NB4 (cell line): ENCODE measurements around the gene ZBTB7C.

Experiments
- DNase-seq: peaks from one replicate; pipeline ENCODE4 v3.0.0; 2010; ENCODE audit warnings: low read depth
- H3K4me3 ChIP-seq: one replicate; pipeline ENCODE4 v1.5.1; 2011; ENCODE audit warnings: mild to moderate bottlenecking, low read depth, low read length, moderate library complexity
- MAX ChIP-seq: IDR thresholded peaks from 2 replicates; pipeline ENCODE4 v1.6.1; 2011; ENCODE audit warnings: low read depth, low read length
- MYC ChIP-seq: IDR thresholded peaks from 2 replicates; pipeline ENCODE4 v1.6.1; 2011; ENCODE audit warnings: low read depth, low read length
- POLR2A ChIP-seq: IDR thresholded peaks from 2 replicates; pipeline ENCODE4 v1.6.1; 2011; ENCODE audit warnings: mild to moderate bottlenecking; ENCODE audit not compliant: insufficient read length; ENCODE audit errors: extremely low read depth
- TF ChIP-seq, protein P1 (sequence below): IDR thresholded peaks from one replicate; pipeline ENCODE4 v1.5.1; 2012; ENCODE audit warnings: low read depth, low read length

ZBTB7C gene

DNA sequence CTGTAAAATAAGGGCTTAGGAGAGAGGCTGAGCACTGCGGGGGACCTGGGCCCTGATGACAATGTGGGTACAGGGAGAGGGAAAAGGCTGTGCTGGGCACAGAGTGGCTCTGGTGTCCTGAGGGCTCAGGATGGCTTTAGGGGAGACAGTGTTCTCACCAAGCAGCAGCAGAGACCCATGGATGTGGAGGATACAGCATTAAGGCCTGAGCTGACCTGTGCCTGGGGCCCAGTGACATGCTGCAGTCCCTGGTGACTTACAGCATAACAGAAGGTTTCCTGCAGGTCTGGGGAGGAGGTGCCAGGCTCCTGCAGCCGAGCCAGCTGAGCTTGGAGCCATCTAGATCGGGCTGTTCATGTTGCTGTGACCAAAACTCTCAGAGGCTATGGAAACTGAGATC, 287.4 kb downstream of the ZBTB7C start:
- TF ChIP-seq MAX (no peak), MYC (no peak), POLR2A (no peak)
- TF ChIP-seq, protein P1, sequence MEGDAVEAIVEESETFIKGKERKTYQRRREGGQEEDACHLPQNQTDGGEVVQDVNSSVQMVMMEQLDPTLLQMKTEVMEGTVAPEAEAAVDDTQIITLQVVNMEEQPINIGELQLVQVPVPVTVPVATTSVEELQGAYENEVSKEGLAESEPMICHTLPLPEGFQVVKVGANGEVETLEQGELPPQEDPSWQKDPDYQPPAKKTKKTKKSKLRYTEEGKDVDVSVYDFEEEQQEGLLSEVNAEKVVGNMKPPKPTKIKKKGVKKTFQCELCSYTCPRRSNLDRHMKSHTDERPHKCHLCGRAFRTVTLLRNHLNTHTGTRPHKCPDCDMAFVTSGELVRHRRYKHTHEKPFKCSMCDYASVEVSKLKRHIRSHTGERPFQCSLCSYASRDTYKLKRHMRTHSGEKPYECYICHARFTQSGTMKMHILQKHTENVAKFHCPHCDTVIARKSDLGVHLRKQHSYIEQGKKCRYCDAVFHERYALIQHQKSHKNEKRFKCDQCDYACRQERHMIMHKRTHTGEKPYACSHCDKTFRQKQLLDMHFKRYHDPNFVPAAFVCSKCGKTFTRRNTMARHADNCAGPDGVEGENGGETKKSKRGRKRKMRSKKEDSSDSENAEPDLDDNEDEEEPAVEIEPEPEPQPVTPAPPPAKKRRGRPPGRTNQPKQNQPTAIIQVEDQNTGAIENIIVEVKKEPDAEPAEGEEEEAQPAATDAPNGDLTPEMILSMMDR: no peak
- no peak overlapping the region for H3K4me3 ChIP-seq
- no peak for DNase-seq

- H3K4me3 ChIP-seq: no peak overlapping the region
Measured at GRCh38 chr18:48119204-48119603, 290.0 kb downstream of the ZBTB7C start.

DNA sequence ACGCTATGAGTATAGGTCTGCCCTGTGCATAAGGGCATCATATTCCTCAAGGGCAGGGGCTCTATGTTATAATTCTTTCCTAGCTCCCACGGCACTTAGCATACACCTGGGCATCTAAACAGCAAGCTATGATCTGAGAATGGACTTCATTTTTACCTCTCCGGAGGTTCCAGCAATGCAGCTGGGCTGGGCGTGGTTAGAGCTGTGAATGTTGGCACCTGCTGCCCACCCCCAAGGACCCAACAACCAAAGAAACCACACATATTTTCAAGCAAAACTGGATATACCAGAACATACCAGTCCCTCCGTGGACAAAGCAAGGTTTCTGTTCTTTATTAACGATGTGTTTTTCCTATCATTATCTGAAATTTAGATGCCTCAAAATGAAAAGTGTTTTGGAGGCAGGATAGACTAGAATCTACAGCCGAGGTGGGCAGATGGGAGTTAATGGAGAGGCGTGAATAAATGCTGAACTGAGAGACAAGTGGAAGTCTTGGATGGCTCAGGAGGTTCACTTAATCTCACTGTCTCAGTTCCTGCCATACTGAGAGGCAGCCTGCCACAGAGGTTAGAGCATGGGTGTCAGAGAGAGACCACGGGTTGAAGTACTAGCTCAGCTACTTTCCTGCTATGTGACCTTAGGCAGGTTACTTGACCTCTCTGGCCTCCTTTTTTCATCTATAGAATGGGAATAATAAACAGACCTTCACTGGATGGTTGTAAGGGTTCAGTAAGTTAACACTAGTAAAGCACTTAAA, 292.1 kb downstream of the ZBTB7C start:
- TF ChIP-seq POLR2A: no peak
- TF ChIP-seq MAX: no peak
- TF ChIP-seq, protein P1: no peak
- TF ChIP-seq MYC: no peak
- DNase-seq: no peak
- no peak overlapping the region for H3K4me3 ChIP-seq

More at GRCh38 chr18:48119204-48119603, 290.0 kb downstream of the ZBTB7C start:
- no peak for DNase-seq
- TF ChIP-seq MAX: no peak
- TF ChIP-seq POLR2A: no peak
- no peak for TF ChIP-seq MYC
- TF ChIP-seq, protein P1: no peak

DNA sequence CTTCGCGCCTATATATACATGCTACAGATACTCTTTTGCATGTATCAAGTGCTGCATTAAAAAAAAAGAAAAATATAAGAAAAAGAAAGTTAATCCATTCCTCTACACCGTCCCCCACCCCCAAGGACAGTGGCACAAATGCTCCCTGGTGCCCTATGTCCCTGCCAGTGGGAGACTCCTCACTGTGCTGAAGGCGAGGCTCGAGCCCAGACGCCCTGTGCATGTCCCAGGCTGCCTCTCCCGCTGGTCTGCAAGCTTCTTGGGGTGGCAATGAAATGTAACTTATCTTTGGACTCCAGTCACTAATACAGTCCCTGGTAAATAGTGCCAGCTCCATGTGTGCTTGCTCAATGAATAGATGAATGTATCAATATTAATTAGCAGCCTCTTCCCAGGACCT, 293.2 kb downstream of the ZBTB7C start:
- no peak overlapping the region for H3K4me3 ChIP-seq
- TF ChIP-seq MAX: no peak
- TF ChIP-seq, protein P1: no peak
- TF ChIP-seq MYC: no peak
- TF ChIP-seq POLR2A: no peak
- no peak for DNase-seq

DNA sequence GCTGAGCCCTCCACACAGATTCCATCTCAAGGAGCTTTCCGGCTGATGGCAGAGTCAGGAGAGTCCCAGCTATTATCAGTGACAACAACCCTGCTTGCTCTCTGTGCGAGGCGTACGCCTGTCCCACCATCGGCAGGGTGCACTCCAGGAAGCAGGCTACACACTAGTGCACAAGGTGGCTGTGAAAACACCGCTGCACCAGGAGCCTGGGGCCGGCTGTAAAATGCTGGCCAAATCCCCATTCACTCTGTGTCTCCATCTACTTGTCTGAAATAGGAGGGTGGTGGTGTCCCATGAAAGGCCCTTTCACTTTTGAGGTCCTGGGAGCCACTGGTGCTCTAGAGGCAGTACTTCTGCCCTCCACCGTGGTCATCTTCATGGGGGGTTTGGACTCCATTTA, 295.5 kb downstream of the ZBTB7C start:
- TF ChIP-seq MYC (no peak), POLR2A (no peak), MAX (no peak)
- TF ChIP-seq, protein P1: no peak

GRCh38 chr18:48111587-48111986, 297.6 kb downstream of the ZBTB7C start:
- no peak for DNase-seq
- no peak overlapping the region for H3K4me3 ChIP-seq
- TF ChIP-seq MAX: no peak
- TF ChIP-seq, protein P1: no peak
- TF ChIP-seq POLR2A: no peak
- no peak for TF ChIP-seq MYC

More for the DNA sequence above, 295.5 kb downstream of the ZBTB7C start:
- no peak overlapping the region for H3K4me3 ChIP-seq
- no peak for DNase-seq
